ENCODE results near the gene ZMAT5.

Gene ZMAT5

GRCh38 chr22:29801153-29801552, 34.3 kb upstream of the ZMAT5 start:
- TF ChIP-seq ZBTB7A (IDR thresholded peaks at IDR 0.05; ENCODE audit: low read depth) (no peak), CEBPB (IDR thresholded peaks at IDR 0.05) (no peak), FOXM1 (IDR thresholded peaks at IDR 0.05; ENCODE audit: borderline replicate concordance, low read depth) (no peak)

DNA sequence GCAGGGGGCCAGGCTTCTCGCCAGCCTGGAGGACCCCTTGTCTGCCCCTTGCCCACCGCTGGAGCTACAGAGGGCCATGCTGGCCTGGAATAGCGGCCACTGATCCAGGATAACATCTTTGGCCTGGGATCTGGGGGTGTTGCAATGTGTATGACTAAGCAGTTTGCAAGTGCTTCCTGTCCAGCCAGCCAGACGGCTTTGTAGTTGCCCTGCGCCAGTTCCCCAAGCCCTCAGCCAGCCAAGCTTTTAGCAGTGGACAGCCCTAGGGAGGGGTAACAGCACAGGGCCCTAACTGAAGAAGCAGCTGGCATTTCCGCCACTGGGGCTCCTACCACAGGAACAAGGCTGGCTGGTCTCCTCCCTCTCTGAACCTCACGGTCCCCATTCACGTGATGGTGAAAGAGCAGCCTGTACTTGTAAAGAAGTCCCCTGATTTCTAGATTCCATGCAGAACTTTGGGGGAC, 32.4 kb upstream of the ZMAT5 start:
- TF ChIP-seq MAX (IDR thresholded peaks at IDR 0.05) (peak; percentile 66), EP300 (IDR thresholded peaks at IDR 0.05; ENCODE audit: borderline replicate concordance) (peak; percentile 76; the same call in 1 of the 2 replicates), REST (IDR thresholded peaks at IDR 0.05; ENCODE audit: low read depth) (no peak), ZBTB7A (IDR thresholded peaks at IDR 0.05; ENCODE audit: low read depth) (0 out of 2 replicates have a peak, but pooled peaks have one; percentile 34), CEBPB (IDR thresholded peaks at IDR 0.05) (peak; percentile 99), EGR1 (IDR thresholded peaks at IDR 0.05) (no peak), RAD21 (IDR thresholded peaks at IDR 0.05; ENCODE audit: low read depth) (peak; percentile 34; the same call in 1 of the 2 replicates), TAF1 (IDR thresholded peaks at IDR 0.05; ENCODE audit: low read depth) (no peak; the same call in 1 of the 2 replicates), CREB1 (IDR thresholded peaks at IDR 0.05; ENCODE audit: low read depth) (no peak), TEAD4 (IDR thresholded peaks at IDR 0.05) (peak; percentile 53; the same call in 1 of the 2 replicates), TCF12 (IDR thresholded peaks at IDR 0.05; ENCODE audit: low read depth) (peak; percentile 92), NFIC (IDR thresholded peaks at IDR 0.05) (peak; percentile 84), YY1 (IDR thresholded peaks at IDR 0.05; ENCODE audit: low read depth) (peak; percentile 70), FOXM1 (IDR thresholded peaks at IDR 0.05; ENCODE audit: borderline replicate concordance, low read depth) (peak; percentile 55; the same call in 1 of the 2 replicates), USF1 (IDR thresholded peaks at IDR 0.05) (peak; percentile 38; the same call in 1 of the 2 replicates)

DNA sequence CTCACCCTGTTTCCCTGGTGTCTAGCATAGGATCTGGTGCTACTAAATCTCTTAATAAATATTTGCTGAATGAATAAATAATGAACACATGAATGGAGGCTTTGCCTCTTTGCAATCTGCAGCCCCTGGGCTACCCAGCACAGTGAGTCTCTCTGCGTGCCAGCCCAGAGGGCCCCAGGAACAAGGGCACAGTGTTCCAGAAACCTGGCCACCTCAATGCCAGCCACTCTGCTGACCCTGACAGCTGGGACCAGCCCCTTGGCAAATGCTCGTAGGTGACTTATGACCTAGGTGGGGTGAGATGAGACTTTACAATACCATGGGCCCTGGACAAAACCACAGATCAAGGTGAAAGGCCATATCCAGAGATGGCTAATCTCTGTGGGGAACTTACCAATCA, 32.0 kb upstream of the ZMAT5 start:
- TF ChIP-seq ZBTB7A (IDR thresholded peaks at IDR 0.05; ENCODE audit: low read depth): no peak
- TF ChIP-seq YY1 (IDR thresholded peaks at IDR 0.05; ENCODE audit: low read depth): no peak
- TF ChIP-seq RAD21 (IDR thresholded peaks at IDR 0.05; ENCODE audit: low read depth): no peak
- no peak for TF ChIP-seq EP300 (IDR thresholded peaks at IDR 0.05; ENCODE audit: borderline replicate concordance)
- TF ChIP-seq MAX (IDR thresholded peaks at IDR 0.05): no peak
- no peak for TF ChIP-seq FOXM1 (IDR thresholded peaks at IDR 0.05; ENCODE audit: borderline replicate concordance, low read depth)
- TF ChIP-seq TCF12 (IDR thresholded peaks at IDR 0.05; ENCODE audit: low read depth): no peak

GRCh38 chr22:29798318-29798717, 31.5 kb upstream of the ZMAT5 start:
- TF ChIP-seq CEBPB (IDR thresholded peaks at IDR 0.05) (no peak), EP300 (IDR thresholded peaks at IDR 0.05; ENCODE audit: borderline replicate concordance) (no peak), REST (IDR thresholded peaks at IDR 0.05; ENCODE audit: low read depth) (no peak), TCF12 (IDR thresholded peaks at IDR 0.05; ENCODE audit: low read depth) (no peak), FOXM1 (IDR thresholded peaks at IDR 0.05; ENCODE audit: borderline replicate concordance, low read depth) (no peak), ZBTB7A (IDR thresholded peaks at IDR 0.05; ENCODE audit: low read depth) (no peak), EGR1 (IDR thresholded peaks at IDR 0.05) (no peak), TEAD4 (IDR thresholded peaks at IDR 0.05) (no peak), MAX (IDR thresholded peaks at IDR 0.05) (no peak), CREB1 (IDR thresholded peaks at IDR 0.05; ENCODE audit: low read depth) (no peak), TAF1 (IDR thresholded peaks at IDR 0.05; ENCODE audit: low read depth) (no peak), YY1 (IDR thresholded peaks at IDR 0.05; ENCODE audit: low read depth) (no peak)

- TF ChIP-seq RAD21 (IDR thresholded peaks at IDR 0.05; ENCODE audit: low read depth) (no peak), MAX (IDR thresholded peaks at IDR 0.05) (no peak), TAF1 (IDR thresholded peaks at IDR 0.05; ENCODE audit: low read depth) (no peak)
Observed at GRCh38 chr22:29797351-29797750, 30.5 kb upstream of the ZMAT5 start.

GRCh38 chr22:29795663-29796062, 28.9 kb upstream of the ZMAT5 start:
- no peak for TF ChIP-seq ZBTB7A (IDR thresholded peaks at IDR 0.05; ENCODE audit: low read depth)
